Endothelial cell of umbilical vein (primary cell): ENCODE results near the gene MYH10.

Experiments used
- CTCF ChIP-seq, 2 donors: IDR thresholded peaks; 1 replicate in 1 of 2; 2 replicates in 1 of 2; pipeline ENCODE4 v1.5.1; 2011; ENCODE audit warnings: low read length in 2 of 2, mild to moderate bottlenecking in 2 of 2, moderate library complexity in 2 of 2, control low read depth in 1 of 2, inconsistent platforms in 1 of 2, low read depth in 1 of 2; ENCODE audit not compliant: insufficient read depth in 1 of 2; ENCODE audit errors: extremely low read depth in 1 of 2
- EZH2 ChIP-seq: IDR thresholded peaks from 2 replicates; pipeline ENCODE4 v1.6.1; 2012; ENCODE audit warnings: borderline replicate concordance, low read depth, mild to moderate bottlenecking, moderate library complexity, low read length, inconsistent platforms; ENCODE audit not compliant: severe bottlenecking
- FOS ChIP-seq: IDR thresholded peaks from 2 replicates; pipeline ENCODE4 v1.6.1; 2011; ENCODE audit warnings: mild to moderate bottlenecking, low read length, moderate library complexity, borderline replicate concordance; ENCODE audit not compliant: insufficient read depth
- GATA2 ChIP-seq: IDR thresholded peaks from 2 replicates; pipeline ENCODE4 v1.7.0; 2011; ENCODE audit warnings: low read depth, mild to moderate bottlenecking, moderate library complexity, mixed read lengths, low read length; ENCODE audit not compliant: insufficient read length, insufficient read depth
- POLR2A ChIP-seq: IDR thresholded peaks from 2 replicates; pipeline ENCODE4 v1.6.1; 2012; ENCODE audit warnings: low read depth, mild to moderate bottlenecking, control low read depth, low read length

DNA sequence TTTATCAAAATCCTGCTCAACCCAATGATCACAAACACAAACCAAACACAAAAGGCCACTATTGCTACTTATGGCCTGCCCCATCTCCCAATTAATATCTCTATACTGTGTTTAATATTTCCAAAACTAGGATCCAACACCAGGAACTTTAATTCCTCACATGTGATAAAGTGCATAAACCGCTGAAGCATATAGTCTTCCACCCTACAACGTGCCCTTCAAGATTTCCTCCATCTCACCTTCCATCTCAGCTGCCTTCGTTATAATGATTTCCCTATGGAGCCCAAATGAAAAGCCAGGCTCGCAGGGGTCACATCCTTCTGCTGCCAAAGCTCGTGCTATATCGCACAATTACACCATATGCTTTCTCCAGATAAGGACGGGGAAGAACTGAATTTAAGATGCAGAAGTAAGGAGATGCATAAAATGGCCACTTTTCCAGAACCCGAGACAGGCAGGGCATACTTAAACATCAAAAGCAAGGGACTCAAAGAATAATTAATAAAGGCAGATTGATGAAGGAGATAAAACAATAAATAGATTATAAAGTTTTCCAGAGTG is 1.8 kb downstream of the MYH10 start:
- TF ChIP-seq CTCF (IDR thresholded peaks at IDR 0.05; ENCODE audit: extremely low read depth in 1 of 2, insufficient read depth in 1 of 2, low read depth in 1 of 2, low read length in 2 of 2) (no peak), FOS (no peak), POLR2A (no peak), GATA2 (peak; percentile 30), EZH2 (no peak)
